ENCODE results near the gene NT5M.
"Not testable (repeated sequence)": the region's sequence is repeated elsewhere in the genome, so short reads cannot be mapped to it uniquely, and the experiment has no call there.

The NT5M gene

DNA sequence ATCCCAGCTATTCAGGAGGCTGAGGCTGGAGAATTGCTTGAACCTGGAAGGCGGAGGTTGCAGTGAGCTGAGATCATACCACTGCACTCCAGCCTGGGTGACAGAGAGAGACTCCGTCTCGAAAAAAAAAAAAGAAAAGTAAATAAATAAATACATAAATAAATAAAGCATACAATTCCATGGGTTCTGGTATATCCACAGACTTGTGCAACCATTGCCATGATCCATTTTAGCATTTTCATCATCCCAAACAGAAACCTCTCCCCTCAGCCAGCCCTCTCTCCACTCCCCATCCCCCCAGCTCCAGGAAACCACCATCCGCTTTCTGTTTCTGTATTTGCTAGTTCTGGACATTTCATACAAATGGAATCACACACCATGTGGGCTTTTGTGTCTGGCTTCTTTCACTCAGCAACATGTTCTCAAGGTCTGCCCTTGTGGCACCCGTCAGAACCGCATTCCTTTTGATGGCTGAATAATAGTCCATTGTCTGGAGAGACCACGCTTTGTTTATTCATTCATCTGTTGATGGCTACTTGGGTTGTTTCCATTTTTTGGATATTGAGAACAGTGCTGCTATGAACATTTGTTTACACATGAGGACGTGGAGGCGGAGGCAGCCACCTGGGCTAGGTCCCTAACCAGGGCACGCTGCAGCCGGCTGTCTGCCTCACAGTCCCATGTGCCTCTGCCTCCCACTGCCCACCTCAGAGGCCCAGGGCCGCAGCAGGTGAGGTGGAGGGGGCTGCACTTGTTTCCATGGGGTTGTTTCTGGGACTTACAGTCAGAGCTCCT, 76.2 kb downstream of the NT5M start:
- no peak for DNase-seq

DNA sequence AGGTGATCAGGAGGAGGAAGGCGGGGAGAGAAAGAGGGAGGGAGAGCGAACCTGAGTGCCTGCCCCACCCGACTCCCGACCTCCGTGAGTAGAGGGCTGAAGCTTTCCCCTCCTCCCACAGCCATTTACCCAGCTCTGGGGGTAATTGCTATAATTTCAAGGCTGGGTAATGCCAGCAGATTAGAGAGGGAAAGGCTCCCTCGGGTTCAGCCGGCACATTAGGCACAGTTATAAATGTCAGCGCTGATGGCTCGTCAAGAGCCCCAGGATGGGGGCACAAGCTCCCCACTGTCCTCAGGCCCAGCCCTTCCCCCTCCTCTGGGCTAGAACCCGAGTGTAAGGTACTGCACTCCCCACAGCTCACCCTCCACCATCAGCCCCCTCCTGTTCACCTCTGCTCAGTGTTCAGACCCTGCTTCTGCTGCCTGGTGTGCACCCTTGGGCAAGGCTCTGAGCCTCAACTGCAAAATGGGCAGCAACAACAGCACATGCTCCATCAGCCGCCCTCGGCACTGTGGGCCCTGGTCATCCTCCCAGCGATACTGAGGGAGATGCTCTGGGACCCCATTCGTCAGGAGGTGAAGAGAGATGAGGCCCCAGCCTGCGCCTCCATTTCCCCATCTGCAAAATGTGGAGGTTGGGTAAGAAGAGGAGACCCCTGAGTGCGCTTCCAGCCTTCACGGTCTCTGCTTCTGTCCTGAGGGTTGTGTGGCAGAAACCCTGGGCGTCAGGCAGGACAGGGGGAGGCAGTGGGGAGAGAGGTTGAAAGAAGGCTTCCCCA, 77.2 kb downstream of the NT5M start:
- no peak for DNase-seq

DNA sequence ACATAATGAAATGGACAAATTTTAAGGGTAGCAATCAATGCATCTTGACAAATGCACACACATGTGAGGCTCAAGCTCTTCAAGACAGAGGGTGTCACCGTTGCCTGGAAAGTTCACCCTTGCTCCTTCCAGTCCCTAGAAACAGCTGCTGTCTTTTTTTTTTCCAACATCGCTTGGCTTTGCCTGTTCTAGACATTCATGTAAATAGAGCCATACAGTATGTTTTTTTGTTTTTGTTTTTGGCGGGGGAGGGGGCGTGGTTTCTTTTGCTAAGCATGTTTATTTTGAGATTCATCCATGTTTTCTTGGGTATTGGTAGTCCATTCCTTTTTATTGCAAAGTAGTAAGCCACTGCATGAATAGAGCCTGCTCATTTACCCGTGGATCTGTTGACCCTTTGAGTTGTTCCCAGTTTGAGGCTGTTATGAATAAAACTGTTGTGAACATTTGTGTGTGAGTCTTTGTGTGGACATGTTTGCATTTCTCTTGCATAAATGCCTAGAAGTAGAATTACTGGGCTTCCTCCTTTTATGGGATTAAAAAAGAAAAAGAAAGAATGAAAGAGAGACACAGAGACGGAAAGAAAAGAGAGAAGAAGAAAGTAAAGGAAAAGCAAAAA, 78.4 kb downstream of the NT5M start:
- DNase-seq: no peak

GRCh38 chr17:17382065-17382459, 78.9 kb downstream of the NT5M start:
- DNase-seq: no peak

GRCh38 chr17:17382971-17383370, 79.8 kb downstream of the NT5M start:
- DNase-seq: no peak

DNA sequence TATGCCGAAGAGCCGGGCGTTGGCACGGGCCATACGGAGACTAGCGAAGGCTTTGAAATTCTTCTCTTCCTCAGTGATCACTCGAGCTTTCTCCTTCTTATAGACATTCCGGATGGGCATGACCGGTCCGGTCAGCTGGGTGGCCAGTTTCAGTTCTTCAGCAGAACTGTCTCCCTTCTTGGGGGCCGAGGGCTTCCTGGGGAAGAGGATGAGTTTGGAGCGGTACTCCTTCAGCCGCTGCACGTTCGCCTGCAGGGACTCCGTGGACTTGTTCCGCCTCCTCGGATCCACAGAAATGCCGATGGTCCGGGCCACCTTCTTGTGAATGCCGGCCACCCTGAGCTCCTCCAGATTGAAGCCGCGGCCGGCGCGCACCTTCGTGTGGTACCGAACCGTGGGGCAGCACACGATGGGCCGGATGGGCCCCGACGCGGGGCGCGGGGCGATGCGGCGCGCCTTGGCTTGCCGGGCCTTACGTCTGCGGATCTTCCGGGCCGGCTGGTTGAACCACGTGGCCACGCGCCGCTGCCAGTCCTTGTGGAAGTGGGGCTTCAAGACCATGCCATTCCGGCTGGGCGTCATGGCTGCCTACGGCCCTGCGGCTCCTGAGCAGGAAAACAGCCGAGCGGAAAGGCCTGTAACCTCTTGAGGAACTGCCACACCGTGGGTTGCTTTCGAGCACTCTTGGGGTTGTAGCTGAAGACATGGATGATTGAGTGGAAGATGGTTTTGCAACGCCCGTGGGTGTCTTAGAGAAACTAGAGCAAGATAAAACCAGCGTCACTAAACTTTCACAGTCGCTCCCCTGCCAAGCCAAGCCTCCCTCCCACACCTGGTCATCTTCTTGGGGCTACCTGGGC, 80.5 kb downstream of the NT5M start:
- DNase-seq: not testable (repeated sequence)

DNA sequence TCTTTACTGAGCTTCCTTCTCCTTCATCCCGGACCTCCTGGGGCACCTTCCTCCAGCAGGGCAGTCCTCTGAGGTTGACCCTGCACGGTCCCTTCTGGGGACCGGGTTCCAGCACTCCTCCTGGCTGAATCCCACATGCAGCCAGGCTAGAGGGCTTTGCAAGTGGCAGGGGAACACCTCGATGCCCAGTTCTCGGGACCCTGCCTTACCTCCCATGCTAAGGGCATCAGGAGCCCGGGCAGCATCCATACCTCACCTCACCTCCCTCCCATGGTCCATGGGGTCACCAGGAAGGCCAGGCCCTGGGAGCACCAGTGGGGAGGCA, 81.1 kb downstream of the NT5M start:
- DNase-seq: no peak

GRCh38 chr17:17384961-17385360, 81.8 kb downstream of the NT5M start:
- DNase-seq: no peak

- no peak for DNase-seq
Observed at GRCh38 chr17:17385491-17385890, 82.3 kb downstream of the NT5M start.

- no peak for DNase-seq
Observed at GRCh38 chr17:17386094-17386800, 83.1 kb downstream of the NT5M start.

- DNase-seq: no peak
Observed at GRCh38 chr17:17387017-17387497, 83.9 kb downstream of the NT5M start.

DNA sequence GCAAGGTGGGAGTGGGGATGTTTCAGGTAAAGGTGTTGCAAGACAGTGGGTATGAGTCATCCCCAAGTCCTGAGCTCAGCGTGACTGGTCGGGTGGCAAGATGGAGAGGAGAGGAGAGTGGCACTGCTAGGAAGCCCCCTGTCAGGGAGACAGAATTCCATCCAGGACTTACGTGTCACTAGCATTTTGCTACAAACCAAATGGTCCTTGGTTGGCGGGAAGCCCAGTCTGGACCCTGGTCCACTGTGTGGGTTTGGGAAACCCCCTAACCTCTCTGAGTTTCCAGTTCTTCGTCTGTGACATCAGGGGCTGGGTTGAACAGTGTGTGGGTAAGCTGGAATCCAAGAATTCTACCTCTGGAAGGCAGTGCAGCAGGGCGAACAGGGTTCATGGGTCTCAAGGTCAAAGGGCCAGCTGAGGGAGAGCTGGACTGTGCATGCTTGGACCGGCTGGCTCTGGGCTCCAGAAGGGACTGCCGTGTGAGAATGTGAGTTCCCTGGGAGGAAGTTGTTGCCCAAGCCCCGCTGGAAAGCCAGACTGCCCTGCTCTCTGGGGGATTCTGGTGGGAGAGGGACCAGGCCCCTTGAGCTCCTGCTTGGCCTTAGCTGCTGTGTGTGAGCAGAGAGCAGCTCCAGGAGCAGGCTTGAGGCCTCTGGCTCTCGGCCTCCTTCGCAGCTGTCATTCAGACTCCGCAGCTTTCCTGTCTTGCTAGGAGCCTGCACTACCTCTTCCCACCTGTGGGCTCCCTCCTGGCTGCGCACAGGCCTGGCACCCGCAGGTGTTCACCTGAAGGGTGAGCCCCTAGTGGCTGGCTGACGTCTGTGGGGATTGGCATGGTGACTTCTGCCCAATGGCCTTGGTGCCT, 84.6 kb downstream of the NT5M start:
- no peak for DNase-seq

- DNase-seq: no peak
Observed at GRCh38 chr17:17388657-17389496, 85.7 kb downstream of the NT5M start.

- DNase-seq: peak; percentile 54
Observed at GRCh38 chr17:17391668-17392370, 88.6 kb downstream of the NT5M start.

DNA sequence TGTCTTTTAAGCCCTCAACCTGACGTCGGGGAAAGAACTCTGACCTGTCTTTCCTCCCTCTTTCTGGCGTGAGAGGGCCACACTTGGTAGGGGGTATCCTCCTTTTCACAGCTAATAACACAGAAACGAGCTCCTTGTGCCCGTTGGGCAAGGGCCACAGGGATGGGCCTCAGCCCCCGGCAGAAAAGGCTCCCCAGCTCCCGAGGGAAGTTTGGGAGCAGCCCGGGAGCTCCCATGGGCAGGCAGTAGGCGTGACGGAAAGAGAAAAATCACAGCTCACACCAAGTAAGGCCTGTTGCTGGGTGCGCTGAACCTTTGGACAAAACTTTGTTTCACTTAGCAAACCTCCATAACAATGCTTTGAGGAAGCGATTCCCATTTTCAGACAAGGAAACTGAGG, 90.8 kb downstream of the NT5M start:
- no peak for DNase-seq

DNA sequence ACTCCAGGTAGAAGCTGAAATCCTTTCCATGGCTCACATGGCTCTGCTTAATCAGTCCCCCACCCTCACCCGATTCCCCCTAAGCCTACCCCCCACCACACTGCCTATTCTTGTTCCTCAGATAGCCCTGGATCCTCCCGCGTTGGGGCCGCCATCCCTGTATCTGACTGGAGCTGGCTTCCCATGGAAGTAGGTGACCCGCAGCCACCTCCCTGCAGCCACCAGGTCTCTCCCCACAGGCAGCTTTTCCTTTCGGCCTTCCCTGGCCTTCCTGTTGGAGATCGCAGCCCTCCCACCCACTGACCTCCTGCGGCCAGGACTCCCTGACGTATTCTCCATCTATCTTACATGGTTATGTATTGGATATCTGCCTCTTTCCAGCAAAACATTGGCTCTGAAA, 91.3 kb downstream of the NT5M start:
- no peak for DNase-seq

GRCh38 chr17:17395246-17395802, 92.2 kb downstream of the NT5M start:
- no peak for DNase-seq

DNA sequence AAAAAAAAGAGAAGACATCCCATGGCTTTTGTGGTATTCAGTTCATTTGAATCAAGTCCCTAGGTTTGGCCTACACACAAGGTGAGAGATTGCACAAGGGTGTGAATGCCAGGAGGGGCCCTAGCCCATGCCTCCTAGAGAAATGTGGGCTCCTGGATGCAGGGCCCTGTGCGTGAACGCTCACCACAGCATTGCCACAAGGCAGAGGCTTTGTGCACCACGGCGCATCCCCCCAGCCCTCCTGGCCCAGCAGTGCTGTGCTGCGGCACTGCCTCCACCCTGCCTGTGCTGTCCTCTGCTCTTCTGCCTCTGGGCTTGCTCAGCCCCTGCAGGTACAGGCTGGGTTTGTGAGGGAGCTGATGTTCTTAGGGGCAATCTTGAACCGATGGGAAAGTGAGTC, 92.7 kb downstream of the NT5M start:
- DNase-seq: no peak

Measured in activated CD4-positive, CD25-positive, alpha-beta regulatory T cell treated with anti-CD3 and anti-CD28 coated beads, Interleukin-2, amount 50 U/mL, for 72 hours (primary cell).